NCI-H2107 treated with DMSO at 0.1 percent for 48 hours (cell line): Measurements from ENCODE around the gene TBX15.
"Not testable (repeated sequence)": the region's sequence is repeated elsewhere in the genome, so short reads cannot be mapped to it uniquely, and the experiment has no call there.

Source experiments
- DNase-seq: peaks from one replicate; lab custom pipeline; 2025; ENCODE audit not compliant: unreplicated experiment; lab: John Stamatoyannopoulos, UW

TBX15 gene

DNA sequence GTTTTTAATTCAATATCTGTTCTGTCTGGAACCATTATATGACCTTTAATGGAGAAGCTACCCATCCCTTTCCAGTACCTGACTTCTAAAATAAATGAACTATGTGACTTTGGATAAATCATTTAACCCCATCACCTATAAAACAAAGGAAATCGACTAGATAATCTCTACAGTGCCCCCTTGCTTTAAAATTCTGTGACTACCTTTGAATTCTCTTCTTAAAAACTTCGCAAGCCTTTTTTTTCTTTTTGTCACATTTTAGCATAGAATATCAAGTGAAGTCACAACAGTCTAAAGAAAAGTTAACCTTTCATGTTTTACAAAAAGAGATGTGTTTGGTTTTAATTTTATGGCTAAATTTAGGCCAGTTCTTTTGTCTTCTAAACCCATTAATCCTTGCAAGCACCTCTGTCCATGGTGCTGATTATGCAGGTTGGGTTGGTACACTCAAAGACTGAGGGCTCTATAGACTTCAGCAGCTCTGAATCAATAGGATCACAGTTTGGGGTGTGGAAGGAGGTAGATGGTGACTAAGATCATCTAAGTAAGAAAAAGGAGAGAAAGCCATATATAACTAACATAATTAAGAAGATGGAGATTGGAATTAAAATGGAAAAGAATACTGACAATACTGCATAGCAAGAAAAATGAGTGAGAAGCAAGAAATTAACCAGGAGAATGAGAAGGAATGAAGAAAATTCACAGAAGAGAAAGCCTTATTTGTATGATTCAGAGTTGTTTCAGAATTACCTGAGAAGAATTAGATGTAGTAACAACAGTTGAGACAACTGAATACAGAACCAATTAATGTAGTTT is 59.2 kb downstream of the TBX15 start:
- no peak for DNase-seq

DNA sequence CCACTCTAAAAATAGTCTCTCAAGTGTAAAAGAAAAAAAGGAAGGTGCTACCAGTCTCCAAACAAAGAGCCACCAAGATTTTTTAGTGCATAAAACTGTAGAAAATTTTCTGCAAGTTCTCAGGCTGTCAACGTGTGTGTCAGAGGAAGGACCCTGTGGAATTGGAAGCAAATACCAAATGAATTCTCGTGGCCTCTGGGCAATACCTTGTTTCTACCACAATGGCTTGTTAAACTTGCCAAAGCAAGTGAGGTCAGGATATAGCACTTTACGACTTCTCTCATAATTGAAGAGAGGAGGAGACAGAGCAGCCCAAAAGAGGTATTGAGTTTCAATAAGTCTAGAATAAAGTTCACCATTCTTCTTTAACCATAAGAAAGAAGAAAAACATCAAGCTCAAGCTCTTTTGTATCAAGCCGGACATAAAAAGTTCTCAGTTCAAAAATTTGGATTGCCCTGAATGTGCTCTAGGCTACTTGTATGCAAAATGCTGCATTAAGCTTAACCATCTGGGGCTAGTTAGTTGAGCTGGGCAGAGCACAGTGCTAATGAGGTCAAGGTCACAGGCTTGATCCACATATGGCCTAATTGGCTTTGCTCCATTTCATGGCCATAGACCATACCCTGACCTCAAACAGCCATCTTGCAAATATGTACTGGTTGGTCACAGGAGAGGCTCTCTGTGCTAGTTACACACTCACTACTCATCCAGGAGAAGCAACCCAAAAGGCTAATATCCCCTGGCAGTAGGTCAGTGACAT is 60.5 kb downstream of the TBX15 start:
- no peak for DNase-seq

DNA sequence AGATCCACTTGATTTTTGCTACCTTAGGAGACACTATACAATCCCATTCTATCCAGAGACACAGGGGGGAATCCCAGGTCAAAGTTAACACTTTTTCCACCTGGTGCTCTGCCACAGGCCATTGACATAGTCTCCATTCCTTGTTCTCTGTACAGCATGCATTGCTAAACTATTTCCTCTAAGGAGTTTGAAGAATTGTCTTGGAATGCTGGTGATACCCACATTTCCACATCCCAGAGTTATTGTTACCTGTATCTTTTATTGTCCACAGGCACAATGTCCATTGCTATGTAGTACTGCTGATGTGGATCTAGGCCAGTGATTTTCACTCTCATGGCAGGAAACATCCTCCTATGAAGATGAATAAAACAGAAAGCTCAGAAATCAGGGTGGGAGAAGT is 61.9 kb downstream of the TBX15 start:
- DNase-seq = no peak

DNA sequence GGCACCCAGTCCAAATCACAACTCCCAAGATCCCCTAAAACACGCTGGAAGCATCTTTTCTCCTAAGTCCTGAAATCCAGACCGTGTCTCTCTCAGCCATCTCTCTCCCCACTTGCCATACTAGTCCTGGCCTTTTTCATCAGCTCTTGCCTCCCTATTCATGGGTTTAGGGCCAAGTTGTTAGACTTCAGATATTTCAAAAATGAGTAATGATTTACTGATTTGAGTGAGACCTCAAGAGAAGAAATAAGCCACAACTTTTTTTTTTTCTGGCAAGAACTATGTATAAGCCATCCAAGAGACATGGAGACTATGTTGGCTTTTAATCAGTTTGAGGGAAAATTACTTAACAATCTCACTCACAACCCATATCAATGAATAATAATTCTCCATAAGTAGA is 62.5 kb downstream of the TBX15 start:
- DNase-seq = no peak

- no peak for DNase-seq
Observed at GRCh38 chr1:118923319-118923718, 64.8 kb downstream of the TBX15 start.

- no peak for DNase-seq
Observed at GRCh38 chr1:118921994-118922393, 66.1 kb downstream of the TBX15 start.

GRCh38 chr1:118920124-118920717 is 67.9 kb downstream of the TBX15 start:
- DNase-seq = no peak

GRCh38 chr1:118918940-118919259 is 69.2 kb downstream of the TBX15 start:
- DNase-seq = no peak

GRCh38 chr1:118918230-118918939 is 69.8 kb downstream of the TBX15 start:
- DNase-seq = no peak

- not testable (repeated sequence) for DNase-seq
Observed at GRCh38 chr1:118916346-118916745, 71.8 kb downstream of the TBX15 start.

DNA sequence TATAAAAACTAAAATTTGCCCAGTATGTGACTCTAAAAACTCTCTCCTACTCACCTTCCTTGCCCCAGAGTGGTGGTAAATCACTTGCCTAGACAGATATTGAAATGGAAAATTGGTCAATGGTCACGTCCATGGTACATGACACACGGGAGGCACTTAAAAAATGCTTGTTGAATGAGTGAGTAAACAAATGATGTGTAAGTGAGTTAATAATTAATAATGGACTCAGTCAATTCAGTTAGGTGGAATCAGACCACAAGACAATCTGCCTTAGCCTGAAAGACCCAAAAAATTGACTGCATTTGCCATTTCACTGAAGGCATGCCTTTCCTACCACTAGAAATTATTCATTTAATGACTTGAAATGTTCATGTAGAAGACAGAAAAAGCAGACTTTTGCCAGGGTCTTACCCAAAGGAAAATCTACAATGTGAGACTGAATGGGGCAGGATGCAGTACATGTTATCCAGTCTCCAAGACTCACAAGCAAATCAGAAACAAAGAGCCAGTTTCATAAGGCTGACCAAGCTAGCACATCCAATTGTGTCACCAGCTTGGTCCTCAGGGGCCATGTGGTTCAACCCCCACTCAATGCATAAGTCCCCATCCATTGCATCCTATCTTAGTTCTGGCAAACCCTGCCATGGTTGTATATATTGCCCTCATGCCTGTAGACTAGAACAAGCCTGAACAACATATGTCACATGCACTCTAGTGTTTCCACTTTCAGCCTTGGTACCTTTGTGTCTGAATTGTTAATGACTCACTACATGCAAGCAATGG is 73.6 kb downstream of the TBX15 start:
- DNase-seq = no peak

DNA sequence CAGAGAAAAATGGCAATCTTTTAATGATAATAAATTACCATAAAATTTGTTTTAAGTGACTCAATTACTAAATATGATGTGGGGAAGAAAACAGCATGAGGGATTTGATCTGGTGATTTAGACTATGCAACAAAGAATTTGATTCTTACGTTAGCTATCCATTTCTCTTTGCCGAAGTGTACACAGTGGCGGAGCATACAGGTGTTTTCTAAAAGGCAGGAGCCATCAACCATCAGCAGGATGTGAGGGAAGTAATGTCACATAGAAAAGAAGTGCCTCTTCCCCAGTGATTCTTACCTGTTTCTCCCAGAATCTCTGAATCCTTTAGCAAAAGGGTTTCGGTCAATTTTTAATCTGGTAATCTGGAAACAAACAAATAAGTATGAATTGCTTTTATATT is 74.3 kb downstream of the TBX15 start:
- DNase-seq = no peak

DNA sequence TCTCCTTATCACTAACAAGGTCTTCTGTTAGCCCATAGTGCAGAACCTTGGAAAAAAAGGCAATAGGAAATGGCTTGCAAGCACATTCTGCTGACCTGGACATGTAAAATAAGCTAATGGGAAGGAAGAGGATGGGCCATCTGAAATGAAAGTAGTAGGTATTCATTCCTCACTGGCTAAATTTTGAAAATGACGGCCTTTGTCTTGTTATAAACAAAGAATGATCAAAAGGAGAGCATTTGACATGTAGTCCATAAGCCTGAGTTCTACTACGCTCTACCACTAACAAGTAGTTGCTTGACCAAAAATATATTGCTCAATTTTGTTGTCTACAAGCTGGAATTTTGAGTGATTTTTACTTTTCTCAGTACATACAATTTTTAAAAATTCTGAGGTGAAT is 75.6 kb downstream of the TBX15 start:
- DNase-seq = no peak

GRCh38 chr1:118911571-118911970 is 76.6 kb downstream of the TBX15 start:
- no peak for DNase-seq

- no peak for DNase-seq
Observed at GRCh38 chr1:118907466-118907865, 80.7 kb downstream of the TBX15 start.

GRCh38 chr1:118905671-118906070 is 82.5 kb downstream of the TBX15 start:
- DNase-seq = no peak

DNA sequence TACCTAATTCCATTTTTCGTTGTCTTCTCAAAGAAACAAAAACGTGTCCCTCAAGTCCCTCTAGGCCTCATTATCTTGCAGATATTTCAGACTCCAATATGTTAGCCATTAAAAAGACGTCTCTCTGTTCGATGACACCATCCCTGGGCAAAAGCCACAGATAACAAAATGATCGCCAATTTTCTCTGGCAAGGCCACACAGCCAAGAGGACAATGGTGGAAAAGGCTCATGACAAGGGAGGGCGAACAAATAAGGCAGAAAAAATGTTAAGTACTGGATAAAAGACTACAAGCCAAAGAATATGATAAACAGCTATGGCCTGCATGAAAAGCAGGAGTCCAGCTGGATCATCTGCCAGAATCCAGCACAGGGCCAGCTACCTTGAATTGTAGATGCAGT is 82.9 kb downstream of the TBX15 start:
- no peak for DNase-seq

- DNase-seq = no peak
Observed at GRCh38 chr1:118902711-118903191, 85.4 kb downstream of the TBX15 start.

DNA sequence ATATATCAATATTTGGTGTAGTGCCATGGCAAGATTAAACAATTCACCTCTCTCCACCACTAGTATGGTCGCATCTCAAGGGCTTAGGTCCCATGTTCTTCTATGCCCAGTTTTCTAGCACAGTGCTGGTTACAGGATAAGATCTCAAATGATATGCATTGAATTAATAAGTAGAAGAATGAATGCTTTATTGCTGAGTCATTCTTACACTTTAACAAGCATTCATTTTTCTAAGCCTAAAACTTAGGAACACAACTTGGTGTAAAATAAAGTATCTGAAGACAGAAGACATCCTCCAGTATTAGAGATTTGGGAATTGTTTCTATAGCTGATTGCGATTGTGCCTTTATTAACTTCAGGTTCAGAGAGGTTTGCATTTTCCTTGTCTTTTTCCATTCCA is 85.8 kb downstream of the TBX15 start:
- DNase-seq = no peak

DNA sequence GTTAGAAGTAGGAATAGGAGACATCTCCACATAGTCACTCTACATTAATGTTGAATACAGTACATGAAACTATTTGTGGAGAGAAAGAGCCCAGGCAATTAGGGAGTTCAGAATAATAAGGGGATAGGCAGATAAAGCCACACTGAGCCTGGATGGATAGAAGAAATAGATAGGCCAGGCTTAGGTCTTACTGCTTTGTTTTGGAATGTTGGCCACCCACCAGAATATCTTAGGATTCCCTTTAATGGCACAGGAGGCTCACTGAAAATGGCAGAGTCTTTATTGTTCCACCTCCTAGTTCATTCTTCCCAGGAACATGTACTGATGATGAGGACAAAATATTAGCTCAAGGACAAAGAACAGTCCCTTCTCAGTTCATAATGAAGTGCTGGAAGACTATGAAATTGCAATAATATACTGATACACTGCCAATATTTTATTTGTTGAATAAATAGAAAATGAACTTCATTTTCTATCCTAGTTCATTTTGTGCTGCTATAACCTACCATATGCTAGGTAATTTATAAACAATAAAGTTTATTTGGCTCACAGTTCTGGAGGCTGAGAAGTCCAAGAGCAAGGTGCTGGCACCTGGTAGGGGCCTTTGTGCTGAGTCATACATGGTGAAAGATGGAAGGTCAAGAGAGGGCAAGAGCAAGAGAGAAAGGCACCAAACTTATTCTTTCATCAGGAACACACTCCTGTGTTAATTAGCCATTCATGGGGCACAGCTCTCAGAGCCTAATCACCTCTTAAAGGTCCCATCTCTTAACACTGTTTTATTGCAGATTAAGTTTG is 87.3 kb downstream of the TBX15 start:
- no peak for DNase-seq
